HEK293T (cell line): ENCODE results near the gene KREMEN1.

Experiments
- CTCF ChIA-PET: fragments of 350-600 bp; formaldehyde crosslinking; extraction: SDS; loops from one replicate; lab custom pipeline; 2021; ENCODE audit warnings: antibody characterized with exemption, inconsistent platforms; lab: Yijun Ruan, JAX
- POLR2A ChIA-PET: fragments of 350-600 bp; formaldehyde crosslinking; extraction: SDS; loops from one replicate; lab custom pipeline; 2020; ENCODE audit warnings: antibody characterized with exemption, inconsistent platforms; lab: Yijun Ruan, JAX
- DNase-seq: peaks from one replicate; pipeline ENCODE4 v3.0.0; 2012; ENCODE audit warnings: mixed read lengths; ENCODE audit errors: extremely low spot score
- ARNT ChIP-seq: fragments of 450-650 bp; IDR thresholded peaks from 2 replicates; pipeline ENCODE4 v1.6.1; 2017; ENCODE audit warnings: mild to moderate bottlenecking
- BHLHE40 ChIP-seq: fragments of 450-650 bp; IDR thresholded peaks from 2 replicates; pipeline ENCODE4 v1.6.1; 2016; ENCODE audit warnings: mild to moderate bottlenecking, moderate library complexity, borderline replicate concordance
- CTBP1 ChIP-seq: fragments of 450-650 bp; IDR thresholded peaks from 2 replicates; pipeline ENCODE4 v1.6.1; 2016; ENCODE audit warnings: borderline replicate concordance
- ELF4 ChIP-seq: fragments of 450-650 bp; IDR thresholded peaks from 2 replicates; pipeline ENCODE4 v1.6.1; 2017; ENCODE audit warnings: antibody characterized with exemption
- FOXK2 ChIP-seq: fragments of 450-650 bp; IDR thresholded peaks from 2 replicates; pipeline ENCODE4 v1.6.1; 2016; ENCODE audit warnings: mild to moderate bottlenecking
- FOXM1 ChIP-seq: fragments of 450-650 bp; IDR thresholded peaks from 2 replicates; pipeline ENCODE4 v1.6.1; 2017; ENCODE audit warnings: mild to moderate bottlenecking, borderline replicate concordance
- L3MBTL2 ChIP-seq: fragments of 450-650 bp; conservative IDR thresholded peaks from 2 replicates; pipeline ENCODE4 v1.6.1; 2016; ENCODE audit warnings: mild to moderate bottlenecking
- LEF1 ChIP-seq: fragments of 450-650 bp; IDR thresholded peaks from 2 replicates; pipeline ENCODE4 v1.6.1; 2017; ENCODE audit warnings: mild to moderate bottlenecking, borderline replicate concordance
- NFRKB ChIP-seq: fragments of 450-650 bp; IDR thresholded peaks from 2 replicates; pipeline ENCODE4 v1.6.1; 2016; ENCODE audit warnings: mild to moderate bottlenecking, moderate library complexity
- SP1 ChIP-seq: fragments of 450-650 bp; IDR thresholded peaks from 2 replicates; pipeline ENCODE4 v1.6.1; 2017
- TARDBP ChIP-seq: fragments of 450-650 bp; IDR thresholded peaks from 2 replicates; pipeline ENCODE4 v1.6.1; 2016
- ZNF384 ChIP-seq: fragments of 450-650 bp; IDR thresholded peaks from 2 replicates; pipeline ENCODE4 v1.6.1; 2016
- TF ChIP-seq, protein P1 (sequence below): fragments of 450-650 bp; IDR thresholded peaks from 2 replicates; pipeline ENCODE4 v1.6.1; 2016

Gene KREMEN1

DNA sequence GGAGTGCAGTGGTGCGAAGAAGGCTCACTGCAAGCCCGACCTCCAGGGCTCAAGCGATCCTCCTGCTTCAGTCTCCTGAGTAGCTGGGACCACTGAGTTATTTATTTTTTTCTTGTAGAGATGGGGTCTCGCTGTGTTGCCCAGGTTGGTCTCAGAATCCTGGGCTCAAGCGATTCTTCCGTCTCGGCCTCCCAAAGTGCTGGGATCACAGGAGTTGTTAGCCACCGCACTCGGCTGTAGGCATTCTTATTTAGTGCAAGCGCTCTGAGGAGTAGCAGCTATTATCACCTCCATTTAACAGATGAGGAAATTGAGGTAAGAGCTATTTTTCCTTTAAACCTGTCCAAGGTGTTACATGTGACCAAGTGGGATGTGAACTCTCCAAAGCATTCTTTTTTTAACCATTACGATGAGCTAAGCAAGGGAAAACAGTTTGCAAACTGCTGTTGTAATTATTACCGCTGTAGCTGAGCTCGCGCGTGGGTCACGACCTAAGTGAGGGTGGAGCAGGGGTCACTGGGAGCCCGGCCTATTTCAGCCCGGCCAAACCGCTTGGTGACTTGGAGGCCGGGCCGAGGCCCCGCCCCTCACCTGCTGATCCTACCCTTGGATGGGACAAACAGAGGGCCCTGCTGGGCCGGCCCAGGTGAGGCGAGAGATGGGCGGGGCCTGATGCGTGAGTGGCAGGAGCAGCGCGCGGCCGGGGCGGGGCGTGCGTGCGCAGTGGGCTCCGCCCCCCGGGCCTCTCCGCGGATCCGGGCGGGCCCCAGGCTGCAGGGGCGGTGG, 449 bp upstream of the KREMEN1 start:
- DNase-seq = peak; percentile 97
- CTCF ChIA-PET = interaction anchor here (0.6 to 1.1 kb wide), 3 partner anchors 11 to 82 kb away, joined by 3 to 4 read pairs (median 3); partner anchors contain the start of gene C22orf31
- TF ChIP-seq, protein P1, sequence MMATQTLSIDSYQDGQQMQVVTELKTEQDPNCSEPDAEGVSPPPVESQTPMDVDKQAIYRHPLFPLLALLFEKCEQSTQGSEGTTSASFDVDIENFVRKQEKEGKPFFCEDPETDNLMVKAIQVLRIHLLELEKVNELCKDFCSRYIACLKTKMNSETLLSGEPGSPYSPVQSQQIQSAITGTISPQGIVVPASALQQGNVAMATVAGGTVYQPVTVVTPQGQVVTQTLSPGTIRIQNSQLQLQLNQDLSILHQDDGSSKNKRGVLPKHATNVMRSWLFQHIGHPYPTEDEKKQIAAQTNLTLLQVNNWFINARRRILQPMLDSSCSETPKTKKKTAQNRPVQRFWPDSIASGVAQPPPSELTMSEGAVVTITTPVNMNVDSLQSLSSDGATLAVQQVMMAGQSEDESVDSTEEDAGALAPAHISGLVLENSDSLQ = peak; percentile 96
- TF ChIP-seq LEF1 = no peak
- POLR2A ChIA-PET = interaction anchor here (1.3 kb wide), 1 partner anchor 189 kb away, joined by 3 read pairs; the partner anchor contains the start of gene ZNRF3

DNA sequence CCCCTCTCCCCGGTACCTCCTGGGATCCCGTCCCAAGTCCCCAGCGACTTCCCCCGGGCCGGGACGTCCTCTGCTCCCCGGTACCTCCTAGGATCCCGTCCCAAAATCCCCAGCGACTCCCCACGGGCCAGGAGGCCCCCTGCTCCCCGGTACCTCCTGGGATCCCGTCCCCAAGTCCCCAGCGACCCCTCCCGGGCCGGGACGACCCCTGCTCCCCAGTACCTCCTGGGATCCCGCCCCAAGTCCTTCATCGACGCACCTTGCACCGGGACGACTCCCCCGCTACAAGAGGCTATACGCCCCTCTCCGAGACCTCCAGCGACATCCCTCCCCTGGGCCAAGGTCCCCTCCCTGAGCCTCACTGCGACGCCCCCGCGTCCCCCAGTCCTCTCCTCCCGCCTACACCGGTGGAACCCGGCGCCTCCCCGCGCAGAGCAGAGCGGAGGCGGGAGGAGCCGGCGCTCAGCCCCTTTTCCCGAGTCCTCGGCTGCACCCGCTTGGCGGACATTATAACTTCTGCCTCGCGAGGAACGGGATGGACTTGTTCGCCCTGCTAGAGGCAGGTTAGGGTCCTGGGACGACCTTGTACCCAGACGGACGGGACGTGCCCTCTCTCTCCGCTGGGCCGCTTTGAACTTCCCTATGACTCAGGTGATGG, 912 bp downstream of the KREMEN1 start:
- TF ChIP-seq TARDBP = no peak
- TF ChIP-seq, protein P1 = no peak
- TF ChIP-seq FOXM1 = no peak
- no peak for TF ChIP-seq FOXK2
- no peak for TF ChIP-seq ZNF384
- ChIA-PET CTCF (interaction anchor here (0.5 kb wide), 1 partner anchor 45 kb away, joined by 3 read pairs; no protein-coding TSS in a partner anchor), POLR2A (interaction anchor here (1.1 kb wide), 1 partner anchor 10 kb away, joined by 3 read pairs; no protein-coding TSS in a partner anchor)
- no peak for DNase-seq

DNA sequence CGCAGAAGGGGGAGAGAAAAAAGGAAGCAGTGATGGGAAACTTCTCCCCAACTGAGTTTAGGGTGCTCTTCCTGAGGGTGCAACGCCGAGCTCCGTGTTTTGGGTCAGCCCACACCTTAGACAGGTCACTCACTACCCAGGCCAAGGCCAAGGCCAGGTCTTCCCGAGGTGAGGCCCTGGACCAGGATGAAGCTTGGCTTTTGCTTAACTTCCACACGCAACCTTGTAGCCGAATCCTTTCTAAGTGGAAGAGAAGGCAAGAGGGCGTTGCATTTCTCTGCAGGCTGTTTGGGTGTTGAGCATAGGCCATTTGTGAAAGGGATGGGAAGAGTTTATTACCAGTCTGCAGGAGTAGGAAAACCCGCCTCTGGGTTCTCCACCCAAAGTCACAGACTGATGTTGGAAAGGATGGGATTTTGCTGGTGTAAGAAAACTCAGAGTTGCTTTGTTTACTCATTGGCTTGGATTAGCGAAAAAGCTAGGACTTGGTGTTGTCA, 1.5 kb downstream of the KREMEN1 start:
- TF ChIP-seq FOXM1 (no peak), NFRKB (no peak), CTBP1 (no peak), FOXK2 (no peak), L3MBTL2 (no peak), BHLHE40 (no peak), ARNT (no peak)
- TF ChIP-seq, protein P1 = no peak
- POLR2A ChIA-PET = interaction anchor here (1.1 kb wide), 1 partner anchor 11 kb away, joined by 3 read pairs; no protein-coding TSS in a partner anchor

DNA sequence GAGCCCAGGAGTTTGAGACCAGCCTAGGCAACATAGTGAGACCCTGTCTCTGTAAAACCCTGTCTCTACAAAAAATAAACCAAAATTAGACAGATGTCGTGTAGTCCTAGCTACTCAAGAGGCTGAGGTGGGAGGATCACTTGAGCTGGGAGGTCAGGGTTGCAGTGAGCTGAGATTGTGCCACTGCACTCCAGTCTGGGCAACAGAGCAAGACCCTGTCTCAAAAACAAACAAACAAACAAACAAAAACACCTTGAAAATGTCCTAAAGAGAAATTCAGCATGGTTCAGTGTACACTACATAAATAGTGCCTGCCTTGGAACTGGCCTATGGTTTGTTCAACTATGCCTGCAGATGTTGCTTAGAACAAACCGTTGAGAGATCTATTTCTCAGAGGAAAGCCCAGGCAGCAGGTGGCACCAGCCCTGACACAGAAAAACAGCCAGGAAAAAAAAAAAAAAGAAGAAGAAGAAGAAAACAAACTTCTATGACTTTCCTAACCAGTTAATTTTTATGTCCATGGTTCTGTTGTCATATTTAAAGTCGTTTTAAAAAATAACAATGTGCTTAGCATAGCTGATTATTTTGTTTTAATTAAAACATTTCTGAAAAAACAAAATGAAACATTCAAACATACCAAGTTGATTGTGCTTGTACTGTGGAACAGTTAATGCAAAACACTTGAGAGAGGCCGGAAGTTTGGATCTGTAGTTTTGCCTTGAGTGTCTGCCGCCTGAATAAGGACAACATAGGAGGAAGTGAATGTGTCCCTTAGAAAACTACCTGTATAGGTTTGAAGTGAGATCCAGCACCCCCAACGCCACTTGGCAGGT, 5.4 kb downstream of the KREMEN1 start:
- CTCF ChIA-PET = interaction anchor here (1.2 to 2.6 kb wide), 2 partner anchors 38 to 75 kb away, joined by 6 to 10 read pairs; no protein-coding TSS in a partner anchor
- TF ChIP-seq ZNF384 = peak; percentile 59; the same call in 1 of the 2 replicates
- TF ChIP-seq TARDBP = no peak
- no peak for DNase-seq
- POLR2A ChIA-PET = no interaction called here

More for the DNA sequence above, 1.5 kb downstream of the KREMEN1 start:
- DNase-seq = no peak
- CTCF ChIA-PET = interaction anchor here (0.5 to 0.6 kb wide), 2 partner anchors 45 to 1116 kb away, joined by 3 read pairs; no protein-coding TSS in a partner anchor

DNA sequence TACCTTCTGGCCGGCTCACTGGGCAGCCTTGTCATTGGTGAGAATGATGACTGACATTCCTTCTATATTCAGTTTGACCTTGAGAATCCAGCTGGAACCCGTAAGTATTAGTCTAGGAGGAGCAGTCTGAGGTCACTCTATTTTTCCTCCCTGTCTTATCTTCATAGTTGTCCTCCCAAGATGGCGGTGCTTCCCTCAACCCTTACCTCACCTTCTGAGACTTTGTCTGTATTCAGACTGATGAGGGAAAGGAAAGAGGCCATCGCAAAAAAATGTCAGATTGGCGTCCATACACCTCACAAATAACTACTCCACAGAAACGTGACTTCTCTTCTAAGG, 6.0 kb downstream of the KREMEN1 start:
- ChIA-PET POLR2A (no interaction called here), CTCF (interaction anchor here (0.6 to 2.6 kb wide), 3 partner anchors 38 to 634 kb away, joined by 3 to 10 read pairs (median 6); no protein-coding TSS in a partner anchor)

DNA sequence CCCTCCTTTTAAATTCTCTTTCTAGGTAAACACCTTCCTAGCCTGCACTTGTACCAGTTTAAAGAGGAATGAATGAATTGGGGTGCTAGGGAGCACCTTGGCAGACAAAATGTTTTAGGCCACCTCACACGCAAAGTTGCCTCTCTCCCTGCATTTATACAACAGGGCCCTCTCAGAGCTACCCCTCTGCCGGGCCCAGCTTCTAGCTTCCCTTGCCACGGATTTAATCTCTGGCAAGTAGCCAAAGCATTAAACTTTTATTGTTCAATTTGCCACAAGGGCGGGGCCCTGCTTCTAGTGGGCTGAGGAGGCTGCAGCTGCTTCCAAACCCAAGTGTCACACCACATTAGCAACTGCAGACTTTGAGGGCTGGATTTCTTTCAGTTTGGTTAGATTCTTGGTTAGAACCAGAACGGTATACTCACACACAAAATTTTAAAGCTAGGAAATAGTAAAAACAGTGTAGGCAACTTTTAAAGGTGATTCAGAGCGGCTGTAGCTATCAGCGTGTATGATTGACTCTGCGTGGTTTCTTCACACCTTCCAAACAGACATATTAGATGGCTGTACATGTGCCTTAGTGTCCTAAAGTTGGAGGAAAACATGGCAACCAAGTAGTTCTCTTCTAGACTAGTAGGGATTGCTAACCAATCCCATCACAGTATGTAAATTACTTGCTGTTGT, 6.5 kb downstream of the KREMEN1 start:
- ChIA-PET POLR2A (no interaction called here), CTCF (interaction anchor here (0.6 to 2.6 kb wide), 4 partner anchors 39 to 634 kb away, joined by 3 to 10 read pairs (median 4); no protein-coding TSS in a partner anchor)
- TF ChIP-seq ELF4 (no peak), ZNF384 (no peak), FOXM1 (no peak), L3MBTL2 (peak; percentile 71; the same call in 1 of the 2 replicates), LEF1 (no peak), ARNT (no peak)
- peak; percentile 79 for DNase-seq

More for the DNA sequence above, 6.0 kb downstream of the KREMEN1 start:
- no peak for DNase-seq
- TF ChIP-seq LEF1 (no peak), FOXK2 (no peak), SP1 (no peak)
